Endothelial cell of umbilical vein (primary cell): ENCODE data around the gene ARSB. TPM values are rescaled to one million over a fixed set of nuclear protein-coding genes. Genes with fewer than 3 reads are reported as not detected.

Experiments used
- BruUV-seq: library from RNA; stranded (reverse); fragments of 400-500 nt; replicated peaks from 2 replicates; lab custom pipeline; 2021; lab: Mats Ljungman, UMichigan
- CTCF ChIA-PET: fragments of 300-600, 350-600 bp; sonication (Branson Sonifier 250); formaldehyde crosslinking; loops from one replicate; lab custom pipeline; 2021; ENCODE audit warnings: antibody characterized with exemption, inconsistent platforms; lab: Charles Lee
- POLR2A ChIA-PET: fragments of 300-600, 350-600 bp; sonication (Branson Sonifier 250); formaldehyde crosslinking; loops from one replicate; lab custom pipeline; 2021; ENCODE audit warnings: antibody characterized with exemption, inconsistent platforms; lab: Charles Lee
- DNase-seq: peaks from one replicate; pipeline ENCODE4 v3.0.0-alpha.2; 2011; ENCODE audit warnings: low read depth, low spot score
- FAIRE-seq: peaks from 2 replicates; lab custom pipeline; 2011; peaks lifted over from hg19 to GRCh38; lab: Jason Lieb, UNC
- H2AFZ ChIP-seq: 2 replicates; pipeline ENCODE4 v1.6.0; 2012; ENCODE audit warnings: low read depth, low read length, control low read depth, inconsistent platforms
- H3K27ac ChIP-seq: 2 replicates; pipeline ENCODE4 v1.5.1; 2011; ENCODE audit warnings: low read depth, mild to moderate bottlenecking, control low read depth, low read length, moderate library complexity; ENCODE audit not compliant: insufficient read depth
- H3K27me3 ChIP-seq, 2 experiments: 2 replicates each; pipeline versions ENCODE4 v1.6.0 to v1.6.1; 2011; ENCODE audit warnings: low read length in 2 of 2, mixed read lengths in 1 of 2; ENCODE audit not compliant: control insufficient read depth in 2 of 2, insufficient read depth in 2 of 2
- H3K36me3 ChIP-seq, 2 experiments: 2 replicates in 1 of 2; 3 replicates in 1 of 2; pipeline ENCODE4 v1.5.1; 2011; ENCODE audit warnings: low read length in 2 of 2, mild to moderate bottlenecking in 1 of 2, moderate library complexity in 1 of 2; ENCODE audit not compliant: control insufficient read depth in 2 of 2, insufficient read depth in 2 of 2; ENCODE audit errors: extremely low read depth in 1 of 2
- H3K4me1 ChIP-seq: 3 replicates; pipeline ENCODE4 v1.5.1; 2011; ENCODE audit warnings: mild to moderate bottlenecking, low read length; ENCODE audit not compliant: control insufficient read depth, insufficient read depth; ENCODE audit errors: extremely low read depth
- H3K4me2 ChIP-seq: 2 replicates; pipeline ENCODE4 v1.6.1; 2011; ENCODE audit warnings: low read length, control low read depth, mixed read lengths; ENCODE audit not compliant: insufficient read depth
- H3K4me3 ChIP-seq, 3 experiments: fragments of 200-600 bp in 1 of 3; sonication (generic), shearing (Covaris generic) in 1 of 3; replicated peaks in 1 of 3; 2 replicates each; pipeline ENCODE4 v1.5.1; 2011 to 2016; ENCODE audit warnings: control low read depth in 3 of 3, low read length in 3 of 3, mild to moderate bottlenecking in 2 of 3, inconsistent platforms in 1 of 3, low read depth in 1 of 3, moderate library complexity in 1 of 3; ENCODE audit not compliant: insufficient read depth in 1 of 3
- H3K79me2 ChIP-seq: 2 replicates; pipeline ENCODE4 v1.6.0; 2012; ENCODE audit warnings: low read length, inconsistent platforms; ENCODE audit not compliant: control insufficient read depth, insufficient read depth
- H3K9ac ChIP-seq: replicated peaks from 2 replicates; pipeline ENCODE3; 2011; ENCODE audit warnings: low read length, control low read depth; ENCODE audit not compliant: insufficient read depth; ENCODE audit errors: extremely low read depth
- H3K9me1 ChIP-seq: replicated peaks from 3 replicates; pipeline ENCODE4 v1.6.0; 2011; ENCODE audit warnings: mild to moderate bottlenecking, low read length; ENCODE audit not compliant: control insufficient read depth, insufficient read depth; ENCODE audit errors: extremely low read depth
- H3K9me3 ChIP-seq: replicated peaks from 2 replicates; pipeline ENCODE4 v1.5.1; 2012; ENCODE audit warnings: low read length, inconsistent platforms; ENCODE audit not compliant: control insufficient read depth, insufficient read depth
- H4K20me1 ChIP-seq: replicated peaks from 2 replicates; pipeline ENCODE3; 2011; ENCODE audit warnings: mild to moderate bottlenecking, low read length; ENCODE audit not compliant: control insufficient read depth, insufficient read depth; ENCODE audit errors: extremely low read depth
- CTCF ChIP-seq, 2 donors: IDR thresholded peaks; 1 replicate in 1 of 2; 2 replicates in 1 of 2; pipeline ENCODE4 v1.5.1; 2011; ENCODE audit warnings: low read length in 2 of 2, mild to moderate bottlenecking in 2 of 2, moderate library complexity in 2 of 2, control low read depth in 1 of 2, inconsistent platforms in 1 of 2, low read depth in 1 of 2; ENCODE audit not compliant: insufficient read depth in 1 of 2; ENCODE audit errors: extremely low read depth in 1 of 2
- EZH2 ChIP-seq: IDR thresholded peaks from 2 replicates; pipeline ENCODE4 v1.6.1; 2012; ENCODE audit warnings: borderline replicate concordance, low read depth, mild to moderate bottlenecking, moderate library complexity, low read length, inconsistent platforms; ENCODE audit not compliant: severe bottlenecking
- FOS ChIP-seq: IDR thresholded peaks from 2 replicates; pipeline ENCODE4 v1.6.1; 2011; ENCODE audit warnings: mild to moderate bottlenecking, low read length, moderate library complexity, borderline replicate concordance; ENCODE audit not compliant: insufficient read depth
- GATA2 ChIP-seq: IDR thresholded peaks from 2 replicates; pipeline ENCODE4 v1.7.0; 2011; ENCODE audit warnings: low read depth, mild to moderate bottlenecking, moderate library complexity, mixed read lengths, low read length; ENCODE audit not compliant: insufficient read length, insufficient read depth
- MYC ChIP-seq: IDR thresholded peaks from one replicate; pipeline ENCODE4 v1.6.1; 2011; ENCODE audit warnings: mild to moderate bottlenecking, low read depth, low read length
- POLR2A ChIP-seq: IDR thresholded peaks from 2 replicates; pipeline ENCODE4 v1.6.1; 2012; ENCODE audit warnings: low read depth, mild to moderate bottlenecking, control low read depth, low read length
- POLR2AphosphoS5 ChIP-seq: IDR thresholded peaks from 2 replicates; pipeline ENCODE4 v1.6.1; 2012; ENCODE audit warnings: low read depth, mild to moderate bottlenecking, control low read depth, low read length, moderate library complexity; ENCODE audit not compliant: insufficient read depth
- dilution Hi-C: fragments of 300-500 bp; cut with MboI; formaldehyde crosslinking; loops from one replicate; pipeline ENCODE4 v1.15.0; 2019; ENCODE audit warnings: low sequenced_read_pairs; ENCODE audit not compliant: extremely low pct_ligation_motif_present
- intact Hi-C: fragments of 100-400 bp; cut with micrococcal nuclease; formaldehyde crosslinking; loops from one replicate; pipeline ENCODE4 v1.10.0; 2022
- polyA plus RNA-seq, 4 experiments: library from polyadenylated mRNA; depleted of rRNA in 3 of 4; stranded (reverse) in 3 of 4; unstranded in 1 of 4; fragments of >200 nt; gene quantifications; 2 replicates each; pipeline versions ENCODE4 v1.2.1 to v1.2.3, GENCODE V29; 2011 to 2012; ENCODE audit warnings: missing spikeins in 1 of 4
- small RNA-seq: library from RNA; depleted of rRNA; stranded (forward); fragments of <200 nt; gene quantifications from one replicate; pipeline ENCODE3, GENCODE V24; 2012; ENCODE audit warnings: low replicate concordance, low read depth; ENCODE audit not compliant: insufficient read depth, insufficient read length
- total RNA-seq: library from RNA; stranded (reverse); gene quantifications from 2 replicates; pipeline ENCODE4 v1.2.3, GENCODE V29; 2021

Gene ARSB
- total and polyA plus RNA-seq, 2 donors (not counting 3 experiments of a cell fraction or from before 2014, with no cell fraction given): 17.2 to 25.8 TPM

DNA sequence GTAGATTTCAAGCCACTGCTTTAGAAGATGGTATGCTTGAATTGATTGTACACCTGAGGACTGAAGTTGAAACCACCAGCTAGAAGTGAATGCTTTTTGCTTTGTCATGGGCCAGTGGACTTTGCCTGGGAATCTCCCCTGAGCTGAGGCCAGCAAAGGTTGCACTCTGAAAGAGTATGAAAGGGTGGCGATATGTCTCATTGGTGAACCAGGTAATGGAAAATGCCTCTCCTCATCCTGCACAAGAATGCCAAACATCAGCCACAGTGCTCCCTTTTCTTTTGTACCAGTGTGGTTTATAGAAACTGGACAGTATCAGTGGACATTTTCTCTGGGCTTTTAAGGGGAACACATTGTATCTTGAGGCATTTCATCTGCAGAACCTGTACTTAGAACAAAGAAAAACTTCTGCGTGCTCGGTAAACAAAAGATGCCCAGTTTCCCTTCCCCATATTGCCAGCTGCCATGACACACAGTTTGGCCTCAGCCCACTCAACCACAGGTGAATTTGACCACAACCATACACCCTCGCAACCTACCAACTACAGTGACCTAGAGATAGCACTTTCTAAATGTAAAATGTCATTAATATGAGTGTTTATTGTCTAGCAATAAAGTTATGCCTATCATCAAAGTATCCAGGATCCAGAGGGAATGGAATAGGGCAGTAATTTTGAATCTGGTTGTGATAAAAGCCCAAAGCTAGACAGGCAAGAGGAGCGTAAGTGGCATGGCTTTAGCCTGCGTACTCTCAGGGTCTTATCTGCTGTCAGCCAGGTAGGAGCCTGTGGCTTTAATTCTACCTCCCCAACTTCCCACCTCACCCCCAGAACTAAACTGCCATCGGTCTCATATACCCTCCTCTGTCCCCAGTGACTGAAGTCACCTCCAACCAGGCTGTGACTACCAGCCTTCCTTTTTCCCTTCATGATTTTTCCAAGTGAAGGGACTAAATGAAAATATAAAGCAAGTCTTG is 257.0 kb downstream of the ARSB start:
- TF ChIP-seq GATA2: no peak
- no peak for TF ChIP-seq POLR2AphosphoS5
- TF ChIP-seq MYC: no peak
- no peak for TF ChIP-seq EZH2
- no peak for TF ChIP-seq FOS
- no peak for TF ChIP-seq POLR2A
- no peak for TF ChIP-seq CTCF (IDR thresholded peaks at IDR 0.05; ENCODE audit: extremely low read depth in 1 of 2, insufficient read depth in 1 of 2, low read depth in 1 of 2, low read length in 2 of 2)
- DNase-seq (no peak), FAIRE-seq (no peak)
- no peaks in the 10 kb centered on the region for H3K27me3 ChIP-seq
- CTCF ChIA-PET: interaction anchor here (1.6 kb wide), 1 partner anchor 260 kb away, joined by 5 read pairs; no protein-coding TSS in a partner anchor
- no peaks in the 10 kb centered on the region for H4K20me1 ChIP-seq
- no peak overlapping the region for H3K4me3 ChIP-seq
- no peak overlapping the region for H3K27ac ChIP-seq
- intact Hi-C loops: no loop called here
- no peak overlapping the region for H2AFZ ChIP-seq
- no TSS peak for BruUV-seq
- H3K79me2 ChIP-seq: no peaks in the 10 kb centered on the region
- no peaks in the 10 kb centered on the region for H3K9me3 ChIP-seq
- dilution Hi-C loops: no loop called here
- H3K4me2 ChIP-seq: no peak overlapping the region
- POLR2A ChIA-PET: no interaction called here
- no peaks in the 10 kb centered on the region for H3K9me1 ChIP-seq
- H3K4me1 ChIP-seq: no peaks in the 10 kb centered on the region
- H3K36me3 ChIP-seq: no peaks in the 10 kb centered on the region
- H3K9ac ChIP-seq: no peak overlapping the region

Small RNA genes lying within 50 kb of the gene (small RNA-seq; reads per million reads assigned to genes)
- not detected for gene AC025755.1

Other genes with a start within 250 kb of the ARSB start
- not detected in 2 replicates for gene DMGDH, start 84.4 kb upstream of the ARSB start, total RNA-seq
- 0.03 and 0.11 TPM in 2 replicates for gene DMGDH, start 84.4 kb upstream of the ARSB start, polyA plus RNA-seq
- gene BHMT2, start 84.5 kb upstream of the ARSB start, total RNA-seq: 0.71 and 0.76 TPM in 2 replicates
- 0.81 and 0.92 TPM in 2 replicates for gene BHMT2, start 84.5 kb upstream of the ARSB start, polyA plus RNA-seq
- not detected in 2 replicates for gene BHMT, start 126.5 kb upstream of the ARSB start, total RNA-seq
- not detected in 2 replicates for gene BHMT, start 126.5 kb upstream of the ARSB start, polyA plus RNA-seq